HepG2 (cell line): ENCODE results near the gene P3H3. TPM values are rescaled to one million over a fixed set of nuclear protein-coding genes. Genes with fewer than 3 reads are reported as not detected.

ENCODE experiments used
- AGO1 ChIP-seq: fragments of 200-400 bp; formaldehyde crosslinking; IDR thresholded peaks from 2 replicates; pipeline ENCODE4 v1.6.1; 2017; ENCODE audit warnings: mild to moderate bottlenecking, low read depth, low read length, moderate library complexity; ENCODE audit not compliant: poor library complexity, severe bottlenecking
- CCDC6 ChIP-seq: sonication (generic); formaldehyde crosslinking; IDR thresholded peaks from 2 replicates; pipeline ENCODE4 v1.8.1; 2022; ENCODE audit warnings: mild to moderate bottlenecking, missing genetic modification reagents, moderate library complexity
- CSRNP1 ChIP-seq: sonication (generic); formaldehyde crosslinking; IDR thresholded peaks from 2 replicates; pipeline ENCODE4 v1.8.1; 2023; ENCODE audit warnings: mild to moderate bottlenecking, missing genetic modification reagents
- IRX3 ChIP-seq: sonication (generic); formaldehyde crosslinking; IDR thresholded peaks from 2 replicates; pipeline ENCODE4 v1.8.1; 2023; ENCODE audit warnings: mild to moderate bottlenecking, low read depth, missing genetic modification reagents, borderline replicate concordance
- KDM2A ChIP-seq: sonication (generic); formaldehyde crosslinking; IDR thresholded peaks from 2 replicates; pipeline ENCODE4 v1.4.0; 2020; ENCODE audit warnings: low read depth, missing genetic modification reagents, borderline replicate concordance
- MTERF4 ChIP-seq: sonication (generic); formaldehyde crosslinking; IDR thresholded peaks from 2 replicates; pipeline ENCODE4 v1.8.0; 2023; ENCODE audit warnings: mild to moderate bottlenecking, missing genetic modification reagents
- MXI1 ChIP-seq: IDR thresholded peaks from 3 replicates; pipeline ENCODE4 v1.6.1; 2012; ENCODE audit warnings: low read depth, low read length, inconsistent platforms, borderline replicate concordance
- NCOA1 ChIP-seq: sonication (generic); formaldehyde crosslinking; IDR thresholded peaks from 2 replicates; pipeline ENCODE4 v1.9.0; 2021; ENCODE audit warnings: missing genetic modification reagents
- NR2C2 ChIP-seq: sonication (generic); formaldehyde crosslinking; IDR thresholded peaks from 2 replicates; pipeline ENCODE4 v1.4.0; 2020; ENCODE audit warnings: missing genetic modification reagents, mild to moderate bottlenecking, moderate library complexity, borderline replicate concordance
- PCBP2 ChIP-seq: fragments of 200-400 bp; formaldehyde crosslinking; optimal IDR thresholded peaks from 2 replicates; pipeline ENCODE3; 2018; ENCODE audit warnings: low read length, low read depth; ENCODE audit not compliant: poor library complexity, severe bottlenecking
- SSRP1 ChIP-seq: IDR thresholded peaks from 2 replicates; pipeline ENCODE4 v1.6.1; 2016; ENCODE audit warnings: control low read depth
- TEAD2 ChIP-seq: sonication (generic); formaldehyde crosslinking; IDR thresholded peaks from 2 replicates; pipeline ENCODE4 v1.9.0; 2021; ENCODE audit warnings: missing genetic modification reagents
- ZBTB38 ChIP-seq: sonication (generic); formaldehyde crosslinking; IDR thresholded peaks from 2 replicates; pipeline ENCODE4 v1.5.1; 2020; ENCODE audit warnings: mild to moderate bottlenecking, missing genetic modification reagents
- ZKSCAN1 ChIP-seq: fragments of 150-350 bp; IDR thresholded peaks from 2 replicates; pipeline ENCODE4 v1.6.1; 2014; ENCODE audit warnings: low read length
- ZKSCAN5 ChIP-seq: sonication (generic); formaldehyde crosslinking; IDR thresholded peaks from 2 replicates; pipeline ENCODE4 v1.5.1; 2020; ENCODE audit warnings: mild to moderate bottlenecking, missing genetic modification reagents
- ZMYM4 ChIP-seq: sonication (generic); formaldehyde crosslinking; IDR thresholded peaks from 2 replicates; pipeline ENCODE4 v1.8.1; 2023; ENCODE audit warnings: mild to moderate bottlenecking, missing genetic modification reagents
- ZNF121 ChIP-seq: sonication (generic); formaldehyde crosslinking; IDR thresholded peaks from 2 replicates; pipeline ENCODE4 v1.5.0; 2020; ENCODE audit warnings: mild to moderate bottlenecking, missing genetic modification reagents
- ZNF292 ChIP-seq: sonication (generic); formaldehyde crosslinking; IDR thresholded peaks from 2 replicates; pipeline ENCODE4 v1.8.1; 2022; ENCODE audit warnings: mild to moderate bottlenecking, low read depth, missing genetic modification reagents, borderline replicate concordance
- ZNF350 ChIP-seq: sonication (generic); formaldehyde crosslinking; IDR thresholded peaks from 2 replicates; pipeline ENCODE4 v1.4.0; 2020; ENCODE audit warnings: mild to moderate bottlenecking, low read depth, missing genetic modification reagents, borderline replicate concordance
- ZNF496 ChIP-seq: sonication (generic); formaldehyde crosslinking; IDR thresholded peaks from 2 replicates; pipeline ENCODE4 v1.8.1; 2023; ENCODE audit warnings: mild to moderate bottlenecking, moderate library complexity, missing genetic modification reagents; ENCODE audit not compliant: insufficient replicate concordance
- ZNF549 ChIP-seq: sonication (generic); formaldehyde crosslinking; IDR thresholded peaks from 2 replicates; pipeline ENCODE4 v1.5.0; 2020; ENCODE audit warnings: missing genetic modification reagents
- ZNF687 ChIP-seq: sonication (generic); formaldehyde crosslinking; IDR thresholded peaks from 2 replicates; pipeline ENCODE4 v1.5.1; 2020; ENCODE audit warnings: mild to moderate bottlenecking, missing genetic modification reagents, moderate library complexity
- polyA plus RNA-seq, 8 experiments: library from polyadenylated mRNA; depleted of rRNA in 3 of 8; stranded (reverse) in 7 of 8; unstranded in 1 of 8; fragments of >200 nt; fragmentation: Illumina TruSeq in 4 of 8; extraction: Trizol in 4 of 8; gene quantifications; 2 replicates each; pipeline versions ENCODE4 v1.2.1 to v1.2.3, GENCODE V29; 2011 to 2016; ENCODE audit warnings: low read depth in 4 of 8, missing spikeins in 1 of 8, mixed read lengths in 1 of 8; ENCODE audit not compliant: insufficient read depth in 1 of 8
- total RNA-seq, 5 experiments: library from RNA; depleted of rRNA; stranded (reverse); fragments of >200 nt; fragmentation: Illumina TruSeq; extraction: Trizol; gene quantifications; 2 replicates each; pipeline ENCODE4 v1.2.3, GENCODE V29; 2016; ENCODE audit warnings: low read depth in 1 of 5

P3H3 gene
- total and polyA plus RNA-seq, 2 of the 13 experiments (the other 11 are each of a cell fraction or from before 2014, with no cell fraction given): 20.1 to 20.5 TPM

- TF ChIP-seq ZKSCAN5 (CRISPR knock-in tag): no peak
- no peak for TF ChIP-seq ZNF496 (CRISPR knock-in tag)
- no peak for TF ChIP-seq ZMYM4
- peak; percentile 40 for TF ChIP-seq ZNF687 (CRISPR knock-in tag)
- no peak for TF ChIP-seq CSRNP1 (CRISPR knock-in tag)
- TF ChIP-seq ZNF121 (CRISPR knock-in tag): no peak
- TF ChIP-seq ZNF549 (CRISPR knock-in tag): no peak
- no peak for TF ChIP-seq SSRP1 (CRISPR knock-in tag)
- TF ChIP-seq IRX3 (CRISPR knock-in tag): no peak
- TF ChIP-seq KDM2A: peak; percentile 50
- TF ChIP-seq ZBTB38 (CRISPR knock-in tag): no peak
- no peak for TF ChIP-seq MTERF4 (CRISPR knock-in tag)
- TF ChIP-seq ZNF350 (CRISPR knock-in tag): no peak
- TF ChIP-seq ZNF292 (CRISPR knock-in tag): no peak
- TF ChIP-seq AGO1: peak; percentile 91
- no peak for TF ChIP-seq MXI1
- TF ChIP-seq PCBP2: peak; percentile 52
- no peak for TF ChIP-seq NCOA1 (CRISPR knock-in tag)
- no peak for TF ChIP-seq TEAD2
- no peak for TF ChIP-seq ZKSCAN1
- TF ChIP-seq NR2C2 (CRISPR knock-in tag): no peak
- TF ChIP-seq CCDC6 (CRISPR knock-in tag): no peak
These were observed 6.4 kb upstream of the P3H3 start, which contains the start of gene GPR162 (continued) for GRCh38 chr12:6821591-6822425.
